ENCODE data around the gene TNFRSF1B. TPM values are rescaled to one million over a fixed set of nuclear protein-coding genes. Genes with fewer than 3 reads are reported as not detected.
"Not testable (repeated sequence)": the region's sequence is repeated elsewhere in the genome, so short reads cannot be mapped to it uniquely, and the experiment has no call there.

TNFRSF1B gene
- total and polyA plus RNA-seq, 2 experiments from 2014 or later, result 0.91 to 4.1 TPM

DNA sequence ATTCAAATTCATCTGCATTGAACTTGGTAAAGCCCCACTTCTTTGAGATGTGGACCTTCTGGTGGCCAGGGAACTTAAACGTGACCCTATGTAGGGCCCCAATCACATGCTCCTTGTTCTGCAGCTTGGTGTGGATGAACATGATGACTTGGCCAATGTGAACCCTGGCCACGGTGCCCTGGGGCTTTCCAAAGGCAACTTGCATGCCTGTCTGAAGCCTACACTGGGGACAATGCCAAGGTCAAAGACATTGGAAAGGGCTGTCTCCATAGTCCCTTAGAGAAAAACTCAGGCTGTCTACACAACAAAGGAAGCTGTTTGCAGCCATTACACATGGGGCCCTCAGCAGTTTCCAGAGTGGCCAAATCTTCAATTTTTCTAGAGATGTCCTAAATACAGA, 54.1 kb downstream of the TNFRSF1B start:
- peaks cover 8% of the 10 kb centered on the region for H3K36me3 Mint-ChIP-seq (ENCODE audit: low read depth)
- ATAC-seq (no peak), DNase-seq (ENCODE audit: low spot score) (no peak)
- Histone ChIP-seq H4K20me1 (replicated peaks; ENCODE audit: insufficient read depth) (no peaks in the 10 kb centered on the region), H3K4me2 (no peak overlapping the region), H3K27ac (ENCODE audit: low read depth) (no peak overlapping the region), H3F3A (replicated peaks; ENCODE audit: low read depth) (no peaks in the 10 kb centered on the region), H3K4me1 (ENCODE audit: insufficient read depth) (no peaks in the 10 kb centered on the region), H3K36me3 (ENCODE audit: insufficient read depth) (no peaks in the 10 kb centered on the region), H3K27me3 (ENCODE audit: insufficient read depth) (no peaks in the 10 kb centered on the region), H3K79me2 (replicated peaks; ENCODE audit: insufficient read depth) (no peaks in the 10 kb centered on the region), H2AFZ (no peak overlapping the region), H3K9me2 (ENCODE audit: insufficient read depth) (no peaks in the 10 kb centered on the region), H3K4me3 (no peak overlapping the region)
- peaks cover 5% of the 10 kb centered on the region for H3K27me3 Mint-ChIP-seq (ENCODE audit: insufficient read depth, low read depth, poor library complexity)
- H3K4me1 Mint-ChIP-seq, result no peaks in the 10 kb centered on the region
- no peak overlapping the region for H3K4me3 Mint-ChIP-seq
- H3K27ac Mint-ChIP-seq, result no peak overlapping the region
- no peak for TF ChIP-seq ZNF331 (CRISPR knock-in tag; IDR thresholded peaks at IDR 0.05; ENCODE audit: low read depth)
- no peak for TF ChIP-seq NANOG (IDR thresholded peaks at IDR 0.05; ENCODE audit: borderline replicate concordance)
- TF ChIP-seq ETS1 (IDR thresholded peaks at IDR 0.05), result no peak
- TF ChIP-seq, protein P1, sequence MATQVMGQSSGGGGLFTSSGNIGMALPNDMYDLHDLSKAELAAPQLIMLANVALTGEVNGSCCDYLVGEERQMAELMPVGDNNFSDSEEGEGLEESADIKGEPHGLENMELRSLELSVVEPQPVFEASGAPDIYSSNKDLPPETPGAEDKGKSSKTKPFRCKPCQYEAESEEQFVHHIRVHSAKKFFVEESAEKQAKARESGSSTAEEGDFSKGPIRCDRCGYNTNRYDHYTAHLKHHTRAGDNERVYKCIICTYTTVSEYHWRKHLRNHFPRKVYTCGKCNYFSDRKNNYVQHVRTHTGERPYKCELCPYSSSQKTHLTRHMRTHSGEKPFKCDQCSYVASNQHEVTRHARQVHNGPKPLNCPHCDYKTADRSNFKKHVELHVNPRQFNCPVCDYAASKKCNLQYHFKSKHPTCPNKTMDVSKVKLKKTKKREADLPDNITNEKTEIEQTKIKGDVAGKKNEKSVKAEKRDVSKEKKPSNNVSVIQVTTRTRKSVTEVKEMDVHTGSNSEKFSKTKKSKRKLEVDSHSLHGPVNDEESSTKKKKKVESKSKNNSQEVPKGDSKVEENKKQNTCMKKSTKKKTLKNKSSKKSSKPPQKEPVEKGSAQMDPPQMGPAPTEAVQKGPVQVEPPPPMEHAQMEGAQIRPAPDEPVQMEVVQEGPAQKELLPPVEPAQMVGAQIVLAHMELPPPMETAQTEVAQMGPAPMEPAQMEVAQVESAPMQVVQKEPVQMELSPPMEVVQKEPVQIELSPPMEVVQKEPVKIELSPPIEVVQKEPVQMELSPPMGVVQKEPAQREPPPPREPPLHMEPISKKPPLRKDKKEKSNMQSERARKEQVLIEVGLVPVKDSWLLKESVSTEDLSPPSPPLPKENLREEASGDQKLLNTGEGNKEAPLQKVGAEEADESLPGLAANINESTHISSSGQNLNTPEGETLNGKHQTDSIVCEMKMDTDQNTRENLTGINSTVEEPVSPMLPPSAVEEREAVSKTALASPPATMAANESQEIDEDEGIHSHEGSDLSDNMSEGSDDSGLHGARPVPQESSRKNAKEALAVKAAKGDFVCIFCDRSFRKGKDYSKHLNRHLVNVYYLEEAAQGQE (IDR thresholded peaks at IDR 0.05; ENCODE audit: unreplicated experiment), result no peak
- TF ChIP-seq ZNF114 (CRISPR knock-in tag; IDR thresholded peaks at IDR 0.05), result no peak
- TF ChIP-seq ZNF462 (CRISPR knock-in tag; IDR thresholded peaks at IDR 0.05), result no peak
- peaks cover 45% of the 10 kb centered on the region for H3K9me3 Mint-ChIP-seq

- not testable (repeated sequence) for H3K27ac ChIP-seq (ENCODE audit: low read depth); H2AFZ ChIP-seq; H3K4me3 ChIP-seq; H3K27me3 ChIP-seq (ENCODE audit: insufficient read depth); H3K36me3 Mint-ChIP-seq (ENCODE audit: low read depth); H3K9me2 ChIP-seq (ENCODE audit: insufficient read depth); DNase-seq (ENCODE audit: low spot score); H4K20me1 ChIP-seq (replicated peaks; ENCODE audit: insufficient read depth); ATAC-seq; H3F3A ChIP-seq (replicated peaks; ENCODE audit: low read depth); H3K27ac Mint-ChIP-seq; H3K79me2 ChIP-seq (replicated peaks; ENCODE audit: insufficient read depth); H3K4me1 ChIP-seq (ENCODE audit: insufficient read depth); H3K36me3 ChIP-seq (ENCODE audit: insufficient read depth); H3K4me1 Mint-ChIP-seq; H3K4me3 Mint-ChIP-seq; H3K27me3 Mint-ChIP-seq (ENCODE audit: insufficient read depth, low read depth, poor library complexity); H3K4me2 ChIP-seq
- peaks cover 39% of the 10 kb centered on the region for H3K9me3 Mint-ChIP-seq
Observed at GRCh38 chr1:12222700-12223099, 55.9 kb downstream of the TNFRSF1B start.

- not testable (repeated sequence) for H3K9me2 ChIP-seq (ENCODE audit: insufficient read depth); H2AFZ ChIP-seq; H3K27me3 Mint-ChIP-seq (ENCODE audit: insufficient read depth, low read depth, poor library complexity); ATAC-seq; H3K4me1 ChIP-seq (ENCODE audit: insufficient read depth); H4K20me1 ChIP-seq (replicated peaks; ENCODE audit: insufficient read depth); H3F3A ChIP-seq (replicated peaks; ENCODE audit: low read depth); DNase-seq (ENCODE audit: low spot score); H3K36me3 ChIP-seq (ENCODE audit: insufficient read depth); H3K4me1 Mint-ChIP-seq; H3K4me3 Mint-ChIP-seq; H3K4me3 ChIP-seq; H3K36me3 Mint-ChIP-seq (ENCODE audit: low read depth); H3K27me3 ChIP-seq (ENCODE audit: insufficient read depth); H3K27ac Mint-ChIP-seq; H3K27ac ChIP-seq (ENCODE audit: low read depth); H3K79me2 ChIP-seq (replicated peaks; ENCODE audit: insufficient read depth); H3K4me2 ChIP-seq
- peaks cover 39% of the 10 kb centered on the region for H3K9me3 Mint-ChIP-seq
Observed at GRCh38 chr1:12224092-12224491, 57.3 kb downstream of the TNFRSF1B start.

Data from GM23338 (cell line).